ENCODE results near the gene ERICH6.

DNA sequence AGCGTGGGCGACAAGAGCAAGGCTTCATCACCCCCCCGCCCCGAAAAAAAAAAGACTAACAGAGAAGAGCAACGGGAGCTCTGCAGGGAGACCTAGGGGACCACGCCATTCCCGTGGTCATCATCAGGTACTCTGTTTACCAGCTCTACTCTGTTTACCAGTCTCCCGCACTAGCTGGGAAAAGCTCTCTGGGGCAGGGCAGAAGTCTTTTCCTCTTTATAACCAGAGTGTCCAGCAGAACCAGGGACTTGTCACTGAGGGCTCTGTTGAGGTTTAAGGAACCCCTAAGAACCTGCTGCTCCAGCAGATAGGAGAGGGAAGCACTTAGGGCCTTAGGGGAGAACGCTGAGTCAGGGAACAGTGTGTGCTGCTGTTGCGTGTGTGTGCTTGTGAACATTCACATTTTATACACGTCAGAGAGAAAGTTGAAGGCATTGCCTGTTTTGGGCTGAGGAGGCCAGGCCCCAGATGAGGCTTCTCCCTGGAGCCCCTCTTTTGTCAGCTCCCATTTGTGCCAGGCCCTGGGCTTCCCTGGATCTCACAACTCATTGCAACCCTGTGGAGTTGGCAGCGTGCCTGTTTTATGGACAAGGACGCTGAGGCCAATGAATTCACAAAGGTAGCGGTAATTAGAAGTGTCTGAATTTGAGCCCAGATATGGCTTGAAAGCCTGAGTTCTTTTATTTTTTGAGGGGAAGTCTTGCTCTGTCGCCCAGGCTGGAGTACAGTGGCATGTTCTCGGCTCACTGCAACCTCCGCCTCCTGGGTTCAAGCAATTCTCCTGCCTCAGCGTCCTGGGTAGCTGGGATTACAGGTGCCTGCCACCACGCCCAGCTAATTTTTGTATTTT is 24.2 kb upstream of the ERICH6 start:
- no peak for TF ChIP-seq POLR2AphosphoS5 (IDR thresholded peaks at IDR 0.05; ENCODE audit: low read depth, low read length)
- TF ChIP-seq POLR2A (IDR thresholded peaks at IDR 0.05; ENCODE audit: low read depth, low read length) = no peak
- no peak for TF ChIP-seq TAF1 (IDR thresholded peaks at IDR 0.05; ENCODE audit: borderline replicate concordance, low read depth, low read length)
